Natural killer cell (primary cell): ENCODE results near the gene TUFM. TPM values are rescaled to one million over a fixed set of nuclear protein-coding genes. Genes with fewer than 3 reads are reported as not detected.

ENCODE experiments used
- ATAC-seq, 3 donors: fragments of 150-1000 bp in 2 of 3; fragments of 200-7000 bp in 1 of 3; cut with Tn5 transposase; 1 replicate in 1 of 3; 2 replicates in 2 of 3; pipeline ENCODE4 v1.10.0; 2021; ENCODE audit warnings: mild to moderate bottlenecking in 2 of 3, moderate library complexity in 2 of 3
- DNase-seq, 2 donors: peaks; one replicate each; pipeline versions ENCODE4 v3.0.0 to v3.0.0-alpha.2; 2013 to 2021; ENCODE audit warnings: mixed read lengths in 1 of 2
- H3K27ac ChIP-seq: one replicate; pipeline ENCODE4 v1.5.1; 2013; ENCODE audit warnings: mild to moderate bottlenecking, low read length
- H3K27me3 ChIP-seq: one replicate; pipeline ENCODE4 v1.6.1; 2013; ENCODE audit warnings: low read length; ENCODE audit not compliant: control insufficient read depth, insufficient read depth
- H3K36me3 ChIP-seq: one replicate; pipeline ENCODE4 v1.6.1; 2013; ENCODE audit warnings: low read length; ENCODE audit not compliant: control insufficient read depth, insufficient read depth
- H3K4me1 ChIP-seq: one replicate; pipeline ENCODE4 v1.6.1; 2013; ENCODE audit warnings: low read length; ENCODE audit not compliant: control insufficient read depth, insufficient read depth
- H3K4me3 ChIP-seq: one replicate; pipeline ENCODE4 v1.5.1; 2013; ENCODE audit warnings: low read length
- H3K9me3 ChIP-seq: one replicate; pipeline ENCODE4 v1.6.1; 2013; ENCODE audit warnings: low read length; ENCODE audit not compliant: control insufficient read depth, insufficient read depth
- H3K27ac Mint-ChIP-seq, 2 donors: one replicate each; pipeline ENCODE4 v1.8.0; 2022; ENCODE audit warnings: mild to moderate bottlenecking in 2 of 2, mixed read lengths in 2 of 2, moderate library complexity in 1 of 2
- H3K27me3 Mint-ChIP-seq, 2 donors: one replicate each; pipeline ENCODE4 v1.8.0; 2022; ENCODE audit warnings: low read depth in 2 of 2, mixed read lengths in 2 of 2
- H3K36me3 Mint-ChIP-seq: one replicate; pipeline ENCODE4 v1.8.0; 2022; ENCODE audit warnings: mixed read lengths
- H3K4me1 Mint-ChIP-seq, 2 donors: one replicate each; pipeline ENCODE4 v1.8.0; 2022; ENCODE audit warnings: mixed read lengths in 2 of 2
- H3K4me3 Mint-ChIP-seq: one replicate; pipeline ENCODE4 v1.8.0; 2022; ENCODE audit warnings: mild to moderate bottlenecking, moderate library complexity, mixed read lengths
- H3K9me3 Mint-ChIP-seq, 2 donors: one replicate each; pipeline ENCODE4 v1.8.0; 2022; ENCODE audit warnings: mixed read lengths in 2 of 2
- WGBS: methylation state at CpG from one replicate; pipeline ENCODE4 v1.1.7; 2013; ENCODE audit warnings: missing lambda C conversion rate; ENCODE audit not compliant: insufficient coverage; 5-methylcytosine and 5-hydroxymethylcytosine counted together
- intact Hi-C: fragments of 100-400 bp; cut with micrococcal nuclease; formaldehyde crosslinking; loops from one replicate; pipeline ENCODE4 v1.14.2; 2022
- total RNA-seq, 4 donors: library from RNA; stranded (reverse); fragments of 120-200 nt in 1 of 4; gene quantifications; one replicate each; pipeline versions ENCODE4 v1.2.3 to v1.2.4, GENCODE V29; 2013 to 2022
- TF ChIP-seq, protein P1 (sequence below): fragments of 200-600 bp; IDR thresholded peaks from one replicate; pipeline ENCODE4 v1.8.0; 2022; ENCODE audit warnings: antibody characterized with exemption

TUFM gene
- total RNA-seq, 3 donors from 2014 or later (not counting 1 experiment from before 2014, with no cell fraction given), result 108 to 128 (median 118) TPM

DNA sequence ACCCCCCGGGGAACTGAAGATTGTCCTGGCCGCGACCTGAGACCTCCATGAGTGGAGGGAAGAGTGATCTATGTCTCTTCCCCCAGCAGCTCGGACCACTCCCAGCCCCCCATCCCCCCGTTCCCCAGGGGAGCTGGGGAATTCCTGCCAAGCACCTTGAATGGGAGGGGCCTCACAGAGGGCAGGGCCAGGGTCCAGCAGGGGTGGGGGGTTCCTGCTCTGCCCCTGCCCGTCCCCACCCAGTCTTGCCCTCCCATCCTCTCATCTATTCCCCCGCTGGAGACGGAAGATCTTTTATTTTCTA is 9.4 kb downstream of the TUFM start:
- Mint-ChIP-seq H3K4me3 (no peak overlapping the region), H3K27me3 (no peaks in the 10 kb centered on the region), H3K36me3 (peaks cover 20% of the 10 kb centered on the region), H3K9me3 (no peaks in the 10 kb centered on the region), H3K27ac (no peak overlapping the region), H3K4me1 (peaks cover 6 to 25% of the 10 kb centered on the region in 2 donors)
- Histone ChIP-seq H3K36me3 (peaks cover 59% of the 10 kb centered on the region), H3K27me3 (no peaks in the 10 kb centered on the region), H3K4me3 (no peak overlapping the region), H3K9me3 (no peaks in the 10 kb centered on the region), H3K4me1 (no peaks in the 10 kb centered on the region), H3K27ac (no peak overlapping the region)
- 89% methylated on average over 4 of the region's 8 CpGs for WGBS
- no peak for DNase-seq
- TF ChIP-seq, protein P1, sequence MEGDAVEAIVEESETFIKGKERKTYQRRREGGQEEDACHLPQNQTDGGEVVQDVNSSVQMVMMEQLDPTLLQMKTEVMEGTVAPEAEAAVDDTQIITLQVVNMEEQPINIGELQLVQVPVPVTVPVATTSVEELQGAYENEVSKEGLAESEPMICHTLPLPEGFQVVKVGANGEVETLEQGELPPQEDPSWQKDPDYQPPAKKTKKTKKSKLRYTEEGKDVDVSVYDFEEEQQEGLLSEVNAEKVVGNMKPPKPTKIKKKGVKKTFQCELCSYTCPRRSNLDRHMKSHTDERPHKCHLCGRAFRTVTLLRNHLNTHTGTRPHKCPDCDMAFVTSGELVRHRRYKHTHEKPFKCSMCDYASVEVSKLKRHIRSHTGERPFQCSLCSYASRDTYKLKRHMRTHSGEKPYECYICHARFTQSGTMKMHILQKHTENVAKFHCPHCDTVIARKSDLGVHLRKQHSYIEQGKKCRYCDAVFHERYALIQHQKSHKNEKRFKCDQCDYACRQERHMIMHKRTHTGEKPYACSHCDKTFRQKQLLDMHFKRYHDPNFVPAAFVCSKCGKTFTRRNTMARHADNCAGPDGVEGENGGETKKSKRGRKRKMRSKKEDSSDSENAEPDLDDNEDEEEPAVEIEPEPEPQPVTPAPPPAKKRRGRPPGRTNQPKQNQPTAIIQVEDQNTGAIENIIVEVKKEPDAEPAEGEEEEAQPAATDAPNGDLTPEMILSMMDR, result no peak
- intact Hi-C loops, result no loop called here
- ATAC-seq, result no peak

DNA sequence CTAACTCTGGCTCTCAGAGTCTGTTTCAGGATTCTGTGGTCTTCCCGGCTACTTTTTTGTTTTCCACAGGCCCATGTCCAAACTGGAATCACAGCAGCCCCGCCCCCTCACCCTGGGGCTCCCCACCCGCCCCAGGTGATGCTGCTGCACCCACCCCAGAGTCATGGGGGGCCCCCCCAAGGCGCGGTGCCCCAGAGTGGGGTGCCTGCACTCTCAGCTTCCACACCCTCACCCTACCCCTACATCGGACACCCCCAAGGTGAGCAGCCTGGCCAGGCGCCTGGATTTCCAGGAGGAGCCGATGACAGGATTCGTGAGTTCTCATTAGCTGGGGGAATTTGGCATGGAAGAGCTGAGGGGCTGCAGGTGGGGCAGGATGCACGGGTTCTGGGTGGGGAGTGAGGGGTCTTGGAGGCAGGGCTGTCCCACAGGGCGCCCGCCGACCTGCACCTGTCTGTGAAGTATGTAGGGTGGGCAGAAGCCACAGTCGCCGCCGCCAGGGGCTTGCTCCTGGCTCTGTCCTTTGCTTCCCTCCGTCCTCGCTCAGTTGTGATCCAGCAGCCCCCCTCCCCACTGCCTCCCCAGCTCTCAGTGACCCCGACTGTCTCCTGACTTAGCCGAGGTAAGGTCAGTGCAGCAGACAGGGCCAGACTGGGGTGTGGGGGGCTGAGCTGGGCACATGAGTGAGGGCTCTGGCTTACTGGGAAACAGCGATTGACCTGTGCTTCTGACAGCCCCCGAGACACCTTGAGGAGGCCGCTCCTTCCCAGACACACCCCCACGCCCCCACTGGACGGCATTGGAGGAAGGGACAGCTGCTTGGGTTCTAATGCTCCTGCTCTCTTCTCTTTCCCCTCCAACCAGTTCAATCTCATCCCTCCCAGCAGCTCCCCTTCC is 10.0 kb downstream of the TUFM start:
- H3K4me3 Mint-ChIP-seq, result no peak overlapping the region
- H3K36me3 Mint-ChIP-seq, result peaks cover 20% of the 10 kb centered on the region
- no peaks in the 10 kb centered on the region for H3K9me3 ChIP-seq
- H3K27ac Mint-ChIP-seq, result no peak overlapping the region
- DNase-seq (no peak), ATAC-seq (peak in 1 of 3 donors; percentile 12)
- no peaks in the 10 kb centered on the region for H3K9me3 Mint-ChIP-seq
- no peak overlapping the region for H3K27ac ChIP-seq
- H3K27me3 ChIP-seq, result no peaks in the 10 kb centered on the region
- WGBS, result 96% methylated on average over 25 of the region's 25 CpGs
- intact Hi-C loops, result no loop called here
- peaks cover 6 to 25% of the 10 kb centered on the region in 2 donors for H3K4me1 Mint-ChIP-seq
- TF ChIP-seq, protein P1, result no peak
- peaks cover 65% of the 10 kb centered on the region for H3K36me3 ChIP-seq
- H3K4me1 ChIP-seq, result no peaks in the 10 kb centered on the region
- no peak overlapping the region for H3K4me3 ChIP-seq
- no peaks in the 10 kb centered on the region for H3K27me3 Mint-ChIP-seq

DNA sequence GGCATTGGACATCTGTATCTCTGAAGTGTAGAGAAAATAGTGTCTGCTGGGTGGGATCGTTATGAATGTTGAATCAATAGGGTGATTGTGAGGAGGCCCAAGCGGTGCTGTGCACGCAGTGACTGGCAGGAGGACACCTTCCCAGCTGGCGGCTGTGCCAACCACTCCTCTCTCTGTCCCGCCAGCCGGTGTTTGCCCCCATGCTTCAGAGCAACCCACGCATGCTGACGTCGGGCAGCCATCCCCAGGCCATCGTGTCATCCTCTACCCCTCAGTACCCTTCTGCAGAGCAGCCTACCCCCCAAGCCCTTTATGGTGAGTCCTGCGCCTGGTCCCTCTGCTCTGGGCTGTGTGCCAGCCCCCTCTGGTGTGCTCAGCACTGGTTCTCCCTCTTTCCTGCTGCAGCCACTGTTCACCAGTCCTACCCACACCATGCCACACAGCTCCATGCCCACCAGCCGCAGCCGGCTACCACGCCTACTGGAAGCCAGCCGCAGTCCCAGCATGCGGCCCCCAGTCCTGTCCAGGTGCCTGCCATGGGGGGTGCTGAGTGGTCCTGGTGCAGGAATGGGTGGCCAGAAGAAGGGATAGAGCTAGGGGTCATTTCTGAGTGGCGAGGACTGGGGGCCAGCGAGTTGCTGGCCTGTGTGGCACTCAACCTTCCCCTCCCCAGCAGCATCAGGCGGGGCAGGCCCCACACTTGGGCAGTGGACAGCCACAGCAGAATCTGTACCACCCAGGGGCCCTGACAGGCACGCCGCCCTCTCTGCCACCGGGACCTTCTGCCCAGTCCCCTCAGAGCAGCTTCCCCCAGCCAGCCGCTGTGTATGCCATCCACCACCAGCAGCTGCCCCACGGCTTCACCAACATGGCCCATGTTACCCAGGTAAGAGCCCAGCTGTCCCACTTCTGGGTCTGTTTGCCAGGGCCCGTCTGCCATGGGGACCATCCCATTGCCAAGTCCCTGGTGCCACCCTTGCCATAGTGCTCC is 11.0 kb downstream of the TUFM start:
- Mint-ChIP-seq H3K27me3 (no peaks in the 10 kb centered on the region), H3K36me3 (peaks cover 20% of the 10 kb centered on the region), H3K4me1 (peaks cover 6 to 25% of the 10 kb centered on the region in 2 donors), H3K4me3 (no peak overlapping the region), H3K9me3 (no peaks in the 10 kb centered on the region), H3K27ac (peak overlapping the region in 1 of 2 donors; percentile 84)
- TF ChIP-seq, protein P1, result no peak
- H3K4me3 ChIP-seq, result no peak overlapping the region
- H3K27ac ChIP-seq, result no peak overlapping the region
- intact Hi-C loops, result no loop called here
- no peak for DNase-seq
- peaks cover 74% of the 10 kb centered on the region for H3K36me3 ChIP-seq
- H3K4me1 ChIP-seq, result no peaks in the 10 kb centered on the region
- peak in 1 of 3 donors; percentile 9 for ATAC-seq
- H3K27me3 ChIP-seq, result no peaks in the 10 kb centered on the region
- WGBS, result 97% methylated on average over 25 of the region's 25 CpGs
- H3K9me3 ChIP-seq, result no peaks in the 10 kb centered on the region
